ENCODE results near the gene CIRBP.

The CIRBP gene

DNA sequence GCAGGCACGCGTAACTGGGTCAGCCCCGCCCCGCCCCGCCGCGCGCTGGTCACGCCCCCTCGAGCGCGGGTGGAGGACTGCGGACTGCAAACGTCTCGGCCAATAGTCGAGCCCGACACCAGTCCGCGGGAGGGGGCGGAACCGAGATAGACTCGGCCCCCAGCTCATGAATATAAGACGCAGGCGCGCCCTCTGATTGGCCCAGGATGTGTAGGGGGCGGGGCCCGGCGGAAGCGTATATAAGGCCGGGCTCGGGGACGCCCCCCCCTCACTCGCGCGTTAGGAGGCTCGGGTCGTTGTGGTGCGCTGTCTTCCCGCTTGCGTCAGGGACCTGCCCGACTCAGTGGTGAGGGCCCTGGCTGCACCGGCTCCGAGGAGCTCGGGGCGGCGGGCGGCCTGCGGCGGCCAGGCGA is at the start of gene CIRBP:
Gene CIRBP (plus strand): TSS at position 268 of the 413 bp plus-strand sequence. CDS start 1,602 bp downstream, outside the sequence.
- TF ChIP-seq, protein P1, sequence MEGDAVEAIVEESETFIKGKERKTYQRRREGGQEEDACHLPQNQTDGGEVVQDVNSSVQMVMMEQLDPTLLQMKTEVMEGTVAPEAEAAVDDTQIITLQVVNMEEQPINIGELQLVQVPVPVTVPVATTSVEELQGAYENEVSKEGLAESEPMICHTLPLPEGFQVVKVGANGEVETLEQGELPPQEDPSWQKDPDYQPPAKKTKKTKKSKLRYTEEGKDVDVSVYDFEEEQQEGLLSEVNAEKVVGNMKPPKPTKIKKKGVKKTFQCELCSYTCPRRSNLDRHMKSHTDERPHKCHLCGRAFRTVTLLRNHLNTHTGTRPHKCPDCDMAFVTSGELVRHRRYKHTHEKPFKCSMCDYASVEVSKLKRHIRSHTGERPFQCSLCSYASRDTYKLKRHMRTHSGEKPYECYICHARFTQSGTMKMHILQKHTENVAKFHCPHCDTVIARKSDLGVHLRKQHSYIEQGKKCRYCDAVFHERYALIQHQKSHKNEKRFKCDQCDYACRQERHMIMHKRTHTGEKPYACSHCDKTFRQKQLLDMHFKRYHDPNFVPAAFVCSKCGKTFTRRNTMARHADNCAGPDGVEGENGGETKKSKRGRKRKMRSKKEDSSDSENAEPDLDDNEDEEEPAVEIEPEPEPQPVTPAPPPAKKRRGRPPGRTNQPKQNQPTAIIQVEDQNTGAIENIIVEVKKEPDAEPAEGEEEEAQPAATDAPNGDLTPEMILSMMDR (IDR thresholded peaks at IDR 0.05; ENCODE audit: insufficient read depth, low read length, missing control alignments), result no peak
- H3K4me3 ChIP-seq (ENCODE audit: low read depth, low read length), result peak within 1 kb of the TSS; percentile 82
- POLR2A ChIA-PET, result interaction anchor here (0.6 to 1.7 kb wide), 33 partner anchors 9 to 589 kb away, joined by 3 to 90 read pairs (median 5); partner anchors contain the start of genes ATP5F1D, CNN2, REEP6 and RNU6-2
- CTCF ChIA-PET, result interaction anchor here (1.7 to 11.8 kb wide), 3 partner anchors 11 to 26 kb away, joined by 5 to 626 read pairs (median 69); partner anchors contain the start of gene ATP5F1D
- peak; percentile 93 for DNase-seq (ENCODE audit: low read depth, low spot score)

DNA sequence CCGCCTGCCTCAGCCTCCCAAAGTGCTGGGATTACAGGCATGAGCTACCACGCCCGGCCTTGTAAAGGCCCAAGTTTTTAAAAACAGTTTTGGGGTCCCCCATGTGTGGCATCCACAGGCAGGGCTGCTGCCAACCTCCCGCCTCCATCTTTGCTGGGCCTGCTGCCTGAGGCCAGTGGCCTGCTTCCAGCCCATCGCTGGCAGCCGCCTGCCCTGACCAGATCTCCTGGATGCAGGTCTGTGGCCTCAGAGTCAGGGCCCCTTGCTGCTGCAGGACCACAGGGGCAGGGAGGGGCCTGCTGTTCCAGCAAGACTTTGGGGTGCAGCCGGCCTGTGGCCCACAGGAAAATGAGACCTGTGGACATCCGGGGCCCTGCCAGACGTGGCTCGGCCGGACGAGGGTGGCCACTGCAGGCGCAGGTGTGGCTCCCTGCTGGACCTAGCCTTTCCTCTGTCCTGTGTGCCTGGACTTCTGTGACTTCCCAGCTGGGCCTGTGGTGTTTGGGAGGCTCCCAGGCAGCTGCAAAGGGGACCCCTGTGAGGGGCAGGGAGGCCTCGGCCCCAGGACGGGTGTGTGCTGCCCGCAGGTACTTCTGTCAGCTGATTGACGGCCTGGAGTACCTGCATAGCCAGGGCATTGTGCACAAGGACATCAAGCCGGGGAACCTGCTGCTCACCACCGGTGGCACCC is 49.2 kb upstream of the CIRBP start:
- POLR2A ChIA-PET, result no interaction called here
- TF ChIP-seq, protein P1 (IDR thresholded peaks at IDR 0.05; ENCODE audit: insufficient read depth, low read length, missing control alignments), result no peak
- H3K4me3 ChIP-seq (ENCODE audit: low read depth, low read length), result no peak overlapping the region
- no peak for DNase-seq (ENCODE audit: low read depth, low spot score)
- CTCF ChIA-PET, result interaction anchor here (1.1 to 1.3 kb wide), 3 partner anchors 13 to 47 kb away, joined by 3 to 4 read pairs (median 4); no protein-coding TSS in a partner anchor

DNA sequence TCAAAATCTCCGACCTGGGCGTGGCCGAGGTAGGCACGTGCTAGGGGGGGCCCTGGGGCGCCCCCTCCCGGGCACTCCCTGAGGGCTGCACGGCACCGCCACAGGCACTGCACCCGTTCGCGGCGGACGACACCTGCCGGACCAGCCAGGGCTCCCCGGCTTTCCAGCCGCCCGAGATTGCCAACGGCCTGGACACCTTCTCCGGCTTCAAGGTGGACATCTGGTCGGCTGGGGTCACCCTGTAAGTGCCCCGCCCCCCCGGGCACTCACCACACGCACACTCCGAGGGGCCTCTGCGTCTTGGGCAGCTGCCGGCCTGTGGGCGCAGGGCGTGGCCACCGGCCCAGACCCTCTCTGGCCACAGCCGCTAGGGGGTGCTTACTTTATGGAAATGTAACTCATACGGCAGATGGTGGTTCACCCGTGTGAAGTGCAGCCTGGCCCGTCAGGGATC is 48.6 kb upstream of the CIRBP start:
- ChIA-PET CTCF (interaction anchor here (0.7 to 2.7 kb wide), 7 partner anchors 12 to 47 kb away, joined by 3 to 16 read pairs (median 4); partner anchors contain the start of gene ATP5F1D), POLR2A (no interaction called here)
- DNase-seq (ENCODE audit: low read depth, low spot score), result no peak
- no peak overlapping the region for H3K4me3 ChIP-seq (ENCODE audit: low read depth, low read length)
- TF ChIP-seq, protein P1 (IDR thresholded peaks at IDR 0.05; ENCODE audit: insufficient read depth, low read length, missing control alignments), result no peak

DNA sequence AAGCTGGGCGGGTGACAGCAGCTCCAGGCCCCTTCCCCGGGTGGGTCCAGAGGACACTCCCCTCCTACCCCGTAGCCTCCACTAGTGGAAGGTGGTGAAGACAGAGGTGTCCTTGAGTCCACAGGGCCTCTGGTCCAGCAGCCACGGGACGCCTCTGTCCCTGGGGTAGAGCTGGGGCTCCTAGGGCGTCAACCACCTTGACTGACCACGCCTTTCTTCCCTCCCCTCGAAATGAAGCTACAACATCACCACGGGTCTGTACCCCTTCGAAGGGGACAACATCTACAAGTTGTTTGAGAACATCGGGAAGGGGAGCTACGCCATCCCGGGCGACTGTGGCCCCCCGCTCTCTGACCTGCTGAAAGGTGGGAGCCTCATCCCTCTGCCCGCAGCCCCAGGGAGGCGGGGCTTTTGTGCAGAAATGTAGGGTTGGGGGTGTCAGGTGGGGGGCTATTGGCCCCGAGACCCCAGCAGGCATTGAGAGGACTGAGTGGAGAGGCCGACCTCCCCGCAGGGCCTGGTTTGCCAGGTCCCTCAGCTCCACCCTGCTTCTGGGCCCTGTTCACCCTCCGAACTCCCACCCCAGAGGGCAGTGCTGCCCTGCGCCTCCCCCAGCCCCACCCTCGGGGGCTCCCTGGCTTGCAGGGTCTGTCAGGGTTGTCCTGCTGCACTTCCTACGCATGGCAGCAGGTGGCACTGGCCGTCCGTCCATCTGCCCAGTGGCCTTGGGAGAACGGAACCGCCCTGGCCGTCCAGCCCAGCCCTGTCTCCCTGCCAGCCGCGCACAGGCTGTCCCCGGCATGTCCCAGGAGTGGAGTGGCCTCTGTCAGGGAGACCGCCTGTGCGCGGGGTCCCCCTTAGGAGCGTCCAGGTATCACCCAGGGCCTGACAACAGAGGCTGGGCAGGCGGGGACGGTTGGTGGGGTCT is 47.9 kb upstream of the CIRBP start:
- TF ChIP-seq, protein P1 (IDR thresholded peaks at IDR 0.05; ENCODE audit: insufficient read depth, low read length, missing control alignments), result peak; percentile 77
- ChIA-PET CTCF (interaction anchor here (0.7 to 2.7 kb wide), 9 partner anchors 7 to 156 kb away, joined by 3 to 16 read pairs (median 4); partner anchors contain the start of gene ATP5F1D), POLR2A (no interaction called here)
- no peak for DNase-seq (ENCODE audit: low read depth, low spot score)
- H3K4me3 ChIP-seq (ENCODE audit: low read depth, low read length), result no peak overlapping the region

DNA sequence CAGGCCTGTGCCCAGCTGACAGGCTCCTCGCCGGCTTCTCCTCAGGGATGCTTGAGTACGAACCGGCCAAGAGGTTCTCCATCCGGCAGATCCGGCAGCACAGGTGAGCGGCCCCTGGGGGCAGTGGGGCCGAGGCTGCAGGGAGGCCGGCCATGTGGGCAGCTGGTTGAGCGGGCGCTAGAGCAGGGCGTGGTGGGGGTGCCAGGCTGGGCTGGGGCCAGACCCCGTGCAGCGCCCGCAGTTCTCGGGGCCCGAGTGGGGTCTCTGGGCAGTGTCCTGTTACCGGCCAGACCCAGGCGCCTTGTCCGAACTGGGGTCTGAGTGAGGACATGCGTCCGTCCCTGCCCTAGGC is 47.3 kb upstream of the CIRBP start:
- H3K4me3 ChIP-seq (ENCODE audit: low read depth, low read length), result no peak overlapping the region
- no peak for DNase-seq (ENCODE audit: low read depth, low spot score)
- CTCF ChIA-PET, result interaction anchor here (1.2 to 2.7 kb wide), 4 partner anchors 8 to 157 kb away, joined by 4 to 17 read pairs (median 14); partner anchors contain the start of genes ATP5F1D and CBARP
- POLR2A ChIA-PET, result no interaction called here
- TF ChIP-seq, protein P1 (IDR thresholded peaks at IDR 0.05; ENCODE audit: insufficient read depth, low read length, missing control alignments), result no peak
